ENCODE results near the gene THRAP3. TPM values are rescaled to one million over a fixed set of nuclear protein-coding genes. Genes with fewer than 3 reads are reported as not detected.
"Not testable (repeated sequence)": the region's sequence is repeated elsewhere in the genome, so short reads cannot be mapped to it uniquely, and the experiment has no call there.

THRAP3 gene
- total RNA-seq, 2 donors from 2014 or later = 108 to 110 TPM

DNA sequence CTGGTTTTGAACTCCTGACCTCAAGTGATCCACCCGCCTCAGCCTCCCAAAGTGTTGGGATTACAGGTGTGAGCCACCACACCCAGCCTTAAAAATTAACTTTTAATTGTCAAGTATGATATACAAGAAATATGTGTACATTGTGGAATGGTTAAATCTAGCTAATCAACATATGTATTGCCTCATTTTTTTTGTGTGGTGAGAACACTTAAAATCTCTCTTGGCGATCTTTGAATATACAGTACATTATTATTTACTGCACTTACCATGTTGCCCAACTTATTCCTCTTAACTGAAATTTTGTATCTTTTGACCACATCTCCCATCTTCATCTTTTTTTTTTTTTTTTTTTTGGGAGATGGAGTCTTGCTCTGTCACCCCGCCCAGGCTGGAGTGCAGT is 23.3 kb downstream of the THRAP3 start:
- peaks cover 66% of the 10 kb centered on the region for H3K4me1 Mint-ChIP-seq (ENCODE audit: low read depth)

DNA sequence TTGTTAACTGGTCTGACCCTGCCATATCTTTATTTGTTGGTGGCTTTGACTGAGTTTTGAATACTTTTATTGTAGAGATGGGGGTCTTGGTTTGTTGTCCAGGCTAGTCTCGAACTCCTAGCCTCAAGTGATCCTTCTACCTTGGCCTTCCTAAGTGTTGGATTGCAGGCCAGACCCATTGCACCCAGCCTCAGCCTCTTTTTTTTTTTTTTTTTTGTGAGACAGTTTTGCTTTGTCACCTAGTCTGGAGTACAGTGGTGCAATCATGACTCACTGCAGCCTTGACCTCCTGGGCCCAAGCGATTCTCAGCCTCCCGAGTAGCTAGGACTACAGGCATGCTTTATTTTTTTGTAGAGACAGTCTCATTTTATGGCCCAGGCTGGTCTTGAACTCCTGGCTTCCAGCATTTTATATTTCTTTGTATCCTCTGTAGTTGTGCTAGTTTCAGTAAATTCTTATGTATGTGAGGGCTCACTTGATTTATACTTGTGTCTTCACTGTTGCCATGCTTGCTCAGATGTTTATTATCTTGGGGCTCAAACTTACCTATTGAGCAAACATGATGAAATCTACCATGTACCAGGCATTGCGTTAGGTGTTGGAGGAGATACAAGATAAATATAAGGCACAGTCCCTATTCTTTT is 24.1 kb downstream of the THRAP3 start:
- ATAC-seq (replicated peaks in 1 of 2) = peak in 1 of 2 donors; percentile 35
- H3K4me3 Mint-ChIP-seq = no peak overlapping the region
- H3K27me3 Mint-ChIP-seq (ENCODE audit: low read depth) = no peaks in the 10 kb centered on the region
- peaks cover 0 to 3% of the 10 kb centered on the region in 2 donors for H3K9me3 Mint-ChIP-seq
- H3K36me3 Mint-ChIP-seq (ENCODE audit: insufficient read depth in 2 of 2) = peaks cover 4 to 23% of the 10 kb centered on the region in 2 donors
- no peak for DNase-seq
- H3K27ac Mint-ChIP-seq = peak overlapping the region; percentile 86
- peaks cover 63% of the 10 kb centered on the region for H3K4me1 Mint-ChIP-seq (ENCODE audit: low read depth)

More for the DNA sequence above, 23.3 kb downstream of the THRAP3 start:
- H3K4me3 Mint-ChIP-seq = no peak overlapping the region
- no peak overlapping the region for H3K27ac Mint-ChIP-seq
- H3K9me3 Mint-ChIP-seq = peaks cover 0 to 3% of the 10 kb centered on the region in 2 donors
- DNase-seq = no peak
- H3K36me3 Mint-ChIP-seq (ENCODE audit: insufficient read depth in 2 of 2) = peaks cover 4 to 23% of the 10 kb centered on the region in 2 donors
- no peak for ATAC-seq (replicated peaks in 1 of 2)
- no peaks in the 10 kb centered on the region for H3K27me3 Mint-ChIP-seq (ENCODE audit: low read depth)

DNA sequence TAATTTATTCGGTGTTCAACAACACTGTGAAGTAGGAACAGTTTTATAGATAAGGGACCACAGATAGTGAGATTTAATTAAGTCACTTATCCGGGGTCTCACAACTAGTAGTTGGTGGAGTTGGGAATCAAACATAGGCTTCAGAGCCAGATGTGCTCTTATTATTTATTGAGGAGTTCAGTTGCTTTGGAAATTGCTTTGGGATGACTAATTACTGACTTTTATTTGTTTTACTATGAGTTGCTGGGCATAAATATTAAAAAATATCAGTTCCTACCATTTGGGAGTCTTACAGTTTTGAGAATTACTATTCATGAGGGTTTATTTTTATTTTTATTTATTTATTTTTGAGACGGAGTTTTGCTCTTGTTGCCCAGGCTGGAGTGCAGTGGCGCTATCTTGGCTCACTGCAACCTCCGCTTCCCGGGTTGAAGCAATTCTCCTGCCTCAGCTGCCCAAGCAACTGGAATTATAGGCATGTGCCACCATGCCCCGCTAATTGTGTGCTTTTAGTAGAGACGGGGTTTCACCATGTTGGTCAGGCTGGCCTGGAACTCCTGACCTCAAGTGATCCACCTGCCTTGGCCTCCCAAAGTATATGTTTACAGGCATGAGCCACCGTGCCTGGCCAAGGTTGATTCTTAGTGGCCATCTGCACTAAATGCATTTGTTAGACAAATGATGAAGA is 27.7 kb downstream of the THRAP3 start:
- no peak overlapping the region for H3K27ac Mint-ChIP-seq
- H3K36me3 Mint-ChIP-seq (ENCODE audit: insufficient read depth in 2 of 2) = peaks cover 2 to 24% of the 10 kb centered on the region in 2 donors
- no peak overlapping the region for H3K4me3 Mint-ChIP-seq
- no peaks in the 10 kb centered on the region for H3K27me3 Mint-ChIP-seq (ENCODE audit: low read depth)
- DNase-seq (no peak), ATAC-seq (replicated peaks in 1 of 2) (no peak)
- H3K4me1 Mint-ChIP-seq (ENCODE audit: low read depth) = peaks cover 57% of the 10 kb centered on the region
- H3K9me3 Mint-ChIP-seq = peaks cover 0 to 3% of the 10 kb centered on the region in 2 donors

DNA sequence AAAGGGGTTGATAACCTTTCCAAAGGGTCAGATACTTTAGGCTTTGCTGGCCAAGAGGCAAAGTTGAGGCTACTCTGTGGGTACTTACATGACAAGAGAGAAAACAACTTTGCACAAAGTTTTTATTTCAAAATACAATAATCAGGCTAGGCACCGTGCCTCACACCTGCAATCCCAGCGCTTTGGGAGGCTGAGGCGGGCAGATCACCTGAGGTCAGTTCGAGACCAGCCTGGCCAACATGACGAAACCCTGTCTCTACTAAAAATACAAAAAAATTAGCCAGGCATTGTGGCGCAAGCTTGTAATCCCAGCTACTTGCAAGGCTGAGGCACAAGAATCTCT is 28.2 kb downstream of the THRAP3 start:
- not testable (repeated sequence) for H3K27ac Mint-ChIP-seq; H3K9me3 Mint-ChIP-seq; DNase-seq; ATAC-seq (replicated peaks in 1 of 2); H3K4me3 Mint-ChIP-seq; H3K27me3 Mint-ChIP-seq (ENCODE audit: low read depth)
- peaks cover 61% of the 10 kb centered on the region for H3K4me1 Mint-ChIP-seq (ENCODE audit: low read depth)
- H3K36me3 Mint-ChIP-seq (ENCODE audit: insufficient read depth in 2 of 2) = peaks cover 2 to 29% of the 10 kb centered on the region in 2 donors

DNA sequence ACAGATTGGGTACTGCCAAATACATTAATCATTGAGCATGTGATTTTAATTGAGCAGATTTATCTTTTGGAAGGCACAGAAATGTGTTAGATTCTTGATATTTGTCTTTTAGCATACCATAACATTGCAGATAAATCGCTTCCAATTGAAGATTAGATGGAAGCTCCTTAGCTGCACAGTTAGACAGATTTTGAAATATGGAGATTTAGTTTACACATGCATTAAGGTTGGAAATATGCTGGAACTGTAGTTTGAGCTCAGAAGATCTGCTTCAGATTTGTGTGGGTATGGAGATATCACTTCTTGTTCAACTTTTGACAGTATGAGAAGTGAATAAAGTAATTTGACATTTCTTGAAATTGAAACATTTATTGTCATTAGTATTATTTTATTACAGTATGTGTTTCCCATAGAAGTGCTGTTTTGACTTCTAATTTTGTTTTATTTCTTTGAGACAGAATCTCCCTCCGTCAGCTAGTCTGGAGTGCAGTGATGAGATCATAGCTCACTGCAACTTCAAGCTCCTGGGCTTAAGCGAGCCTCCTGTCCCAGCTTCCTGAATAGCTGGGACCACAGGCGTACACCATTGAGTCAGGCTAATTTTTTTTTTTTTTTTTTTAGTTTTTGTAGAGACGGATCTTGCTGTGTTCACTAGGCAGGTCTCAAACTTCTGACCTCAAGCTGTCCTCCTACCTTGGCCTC is 29.1 kb downstream of the THRAP3 start:
- DNase-seq = no peak
- no peaks in the 10 kb centered on the region for H3K27me3 Mint-ChIP-seq (ENCODE audit: low read depth)
- H3K36me3 Mint-ChIP-seq (ENCODE audit: insufficient read depth in 2 of 2) = peaks cover 2 to 26% of the 10 kb centered on the region in 2 donors
- H3K9me3 Mint-ChIP-seq = peaks cover 0 to 3% of the 10 kb centered on the region in 2 donors
- no peak for ATAC-seq (replicated peaks in 1 of 2)
- no peak overlapping the region for H3K4me3 Mint-ChIP-seq
- H3K4me1 Mint-ChIP-seq (ENCODE audit: low read depth) = peaks cover 59% of the 10 kb centered on the region
- peak overlapping the region; percentile 42 for H3K27ac Mint-ChIP-seq

DNA sequence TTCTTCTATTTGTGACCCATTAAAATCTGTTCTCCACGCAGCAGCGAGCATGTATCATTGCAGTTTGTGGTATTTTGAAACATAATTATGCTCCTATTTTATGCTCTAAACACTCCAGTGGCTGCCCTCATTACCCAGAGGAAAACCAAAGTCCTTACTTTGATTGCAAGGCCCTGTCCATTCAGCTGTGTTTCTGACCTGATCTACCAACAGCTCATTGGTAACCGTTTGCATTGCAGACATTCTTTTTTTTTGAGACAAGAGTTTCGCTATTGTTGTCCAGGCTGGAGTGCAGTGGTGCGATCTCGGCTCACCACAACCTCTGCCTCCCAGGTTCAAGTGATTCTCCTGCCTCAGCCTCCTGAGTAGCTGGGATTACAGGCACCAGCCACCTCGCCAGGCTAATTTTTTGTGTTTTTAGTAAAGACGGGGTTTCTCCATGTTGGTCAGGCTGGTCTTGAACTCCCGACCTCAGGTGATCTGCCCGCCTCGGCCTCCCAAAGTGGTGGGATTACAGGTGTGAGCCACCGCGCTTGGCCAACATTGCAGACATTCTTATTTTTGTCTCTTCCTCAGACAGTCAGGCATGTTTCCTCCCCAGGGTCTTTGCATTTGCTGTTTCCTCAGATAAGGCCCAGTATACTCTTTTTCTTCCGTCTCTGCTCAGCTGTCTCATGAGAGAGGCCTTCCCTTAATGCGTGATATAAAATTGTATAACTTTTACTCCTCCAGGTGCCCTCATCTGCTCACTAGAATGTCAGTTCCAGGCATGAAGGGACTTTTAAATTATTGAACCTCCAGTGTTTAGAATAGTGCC is 32.5 kb downstream of the THRAP3 start:
- Mint-ChIP-seq H3K27ac (peak overlapping the region; percentile 95), H3K27me3 (ENCODE audit: low read depth) (no peaks in the 10 kb centered on the region), H3K4me1 (ENCODE audit: low read depth) (peaks cover 27% of the 10 kb centered on the region)

DNA sequence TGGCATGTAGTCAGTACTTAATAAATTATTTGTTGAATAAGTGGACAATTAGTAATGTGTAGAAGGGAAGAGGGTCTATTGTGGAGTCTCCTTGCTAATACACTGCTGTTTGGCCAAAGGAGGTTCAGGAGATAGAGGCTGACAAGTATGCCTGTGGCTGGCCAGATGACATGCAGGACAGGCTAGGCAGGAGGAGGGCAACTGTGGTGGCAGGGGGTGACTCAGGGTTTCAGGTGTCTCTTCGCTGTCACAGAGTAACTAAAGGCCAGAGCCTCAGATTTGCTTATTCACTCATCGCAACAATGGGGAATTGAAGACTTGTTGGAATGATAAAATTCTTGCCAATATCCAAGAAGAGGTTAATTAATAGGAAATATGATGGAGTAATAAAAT is 33.1 kb downstream of the THRAP3 start:
- H3K9me3 Mint-ChIP-seq = no peaks in the 10 kb centered on the region
- DNase-seq = peak; percentile 9 to 10
- peak overlapping the region in 1 of 2 donors; percentile 9 for H3K4me3 Mint-ChIP-seq
- H3K36me3 Mint-ChIP-seq (ENCODE audit: insufficient read depth in 2 of 2) = peaks cover 0 to 22% of the 10 kb centered on the region in 2 donors
- H3K27me3 Mint-ChIP-seq (ENCODE audit: low read depth) = no peaks in the 10 kb centered on the region
- ATAC-seq (replicated peaks in 1 of 2) = peak; percentile 62 to 66
- peak overlapping the region; percentile 95 for H3K27ac Mint-ChIP-seq
- peaks cover 26% of the 10 kb centered on the region for H3K4me1 Mint-ChIP-seq (ENCODE audit: low read depth)

More for the DNA sequence above, 32.5 kb downstream of the THRAP3 start:
- H3K4me3 Mint-ChIP-seq = peak overlapping the region in 1 of 2 donors; percentile 9
- DNase-seq = no peak
- peaks cover 0 to 20% of the 10 kb centered on the region in 2 donors for H3K36me3 Mint-ChIP-seq (ENCODE audit: insufficient read depth in 2 of 2)
- no peak for ATAC-seq (replicated peaks in 1 of 2)
- no peaks in the 10 kb centered on the region for H3K9me3 Mint-ChIP-seq

DNA sequence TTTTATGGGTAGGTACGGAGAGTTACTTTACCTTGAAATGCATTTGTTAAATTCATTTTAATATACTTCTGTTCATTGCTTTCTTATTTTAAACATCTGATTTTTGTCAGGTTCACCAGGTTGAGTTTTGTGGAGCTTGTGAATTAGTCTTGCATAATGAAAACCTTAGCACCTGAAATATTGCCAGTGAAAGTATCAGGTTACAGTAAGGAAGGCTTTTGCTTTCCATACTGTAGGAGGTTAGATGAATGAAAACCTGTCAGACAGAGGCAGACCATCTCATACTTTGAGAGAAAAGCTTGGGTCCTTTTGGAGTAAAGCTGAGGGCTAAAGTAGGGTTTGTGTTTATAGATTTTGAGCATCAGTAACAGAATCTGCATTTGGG is 34.7 kb downstream of the THRAP3 start:
- Mint-ChIP-seq H3K27me3 (ENCODE audit: low read depth) (no peaks in the 10 kb centered on the region), H3K4me1 (ENCODE audit: low read depth) (peaks cover 18% of the 10 kb centered on the region), H3K36me3 (ENCODE audit: insufficient read depth in 2 of 2) (peaks cover 0 to 26% of the 10 kb centered on the region in 2 donors), H3K4me3 (no peak overlapping the region), H3K27ac (peak overlapping the region; percentile 10), H3K9me3 (no peaks in the 10 kb centered on the region)
- ATAC-seq (replicated peaks in 1 of 2) (no peak), DNase-seq (no peak)

DNA sequence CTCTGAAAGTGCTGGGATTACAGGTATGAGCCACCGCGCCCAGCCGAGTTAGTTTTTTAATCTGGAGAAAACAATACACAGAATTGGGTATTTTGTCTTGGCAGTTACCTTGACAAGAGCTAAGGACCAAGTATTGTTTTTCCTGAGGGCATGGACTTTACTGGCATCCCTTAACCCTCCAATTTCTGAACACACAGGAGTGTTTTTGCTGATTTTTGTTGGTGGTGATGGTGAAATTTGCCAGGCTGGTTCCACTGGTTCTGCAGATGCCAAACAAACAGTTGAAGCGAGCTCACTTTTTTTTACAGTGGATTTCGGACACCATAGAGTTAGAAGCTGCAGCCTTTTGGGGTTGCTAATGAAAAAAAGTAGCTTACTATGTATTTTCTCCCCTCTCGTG is 44.7 kb downstream of the THRAP3 start:
- no peak for ATAC-seq (replicated peaks in 1 of 2)
- H3K27ac Mint-ChIP-seq = no peak overlapping the region

DNA sequence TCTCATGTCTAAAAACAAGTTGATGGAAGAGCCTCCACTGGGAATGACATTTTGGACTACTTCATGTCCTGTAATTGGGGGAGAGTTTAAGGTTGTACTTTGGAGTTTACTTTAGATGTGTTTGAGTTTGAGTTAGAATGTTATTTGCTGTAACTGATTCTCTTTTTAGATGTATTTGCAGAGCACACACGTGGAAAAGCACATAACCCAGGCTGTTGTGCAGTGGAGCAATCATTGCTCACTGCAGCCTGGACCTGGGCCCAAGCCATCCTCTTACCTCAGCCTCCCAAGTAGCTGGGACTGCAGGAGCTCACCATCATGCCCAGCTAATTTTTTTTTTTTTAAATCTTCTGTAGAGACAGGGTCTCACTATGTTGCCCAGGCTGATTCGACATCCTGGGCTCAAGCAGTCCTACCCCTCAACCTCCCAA is 45.2 kb downstream of the THRAP3 start:
- no peak for ATAC-seq (replicated peaks in 1 of 2)
- Mint-ChIP-seq H3K4me3 (no peak overlapping the region), H3K27me3 (ENCODE audit: low read depth) (no peaks in the 10 kb centered on the region), H3K36me3 (ENCODE audit: insufficient read depth in 2 of 2) (peaks cover 2 to 24% of the 10 kb centered on the region in 2 donors), H3K27ac (no peak overlapping the region), H3K4me1 (ENCODE audit: low read depth) (peaks cover 12% of the 10 kb centered on the region), H3K9me3 (no peaks in the 10 kb centered on the region)
- DNase-seq = no peak

More for the DNA sequence above, 44.7 kb downstream of the THRAP3 start:
- Mint-ChIP-seq H3K36me3 (ENCODE audit: insufficient read depth in 2 of 2) (peaks cover 2 to 19% of the 10 kb centered on the region in 2 donors), H3K4me3 (no peak overlapping the region), H3K4me1 (ENCODE audit: low read depth) (peaks cover 16% of the 10 kb centered on the region), H3K9me3 (no peaks in the 10 kb centered on the region), H3K27me3 (ENCODE audit: low read depth) (no peaks in the 10 kb centered on the region)
- no peak for DNase-seq

DNA sequence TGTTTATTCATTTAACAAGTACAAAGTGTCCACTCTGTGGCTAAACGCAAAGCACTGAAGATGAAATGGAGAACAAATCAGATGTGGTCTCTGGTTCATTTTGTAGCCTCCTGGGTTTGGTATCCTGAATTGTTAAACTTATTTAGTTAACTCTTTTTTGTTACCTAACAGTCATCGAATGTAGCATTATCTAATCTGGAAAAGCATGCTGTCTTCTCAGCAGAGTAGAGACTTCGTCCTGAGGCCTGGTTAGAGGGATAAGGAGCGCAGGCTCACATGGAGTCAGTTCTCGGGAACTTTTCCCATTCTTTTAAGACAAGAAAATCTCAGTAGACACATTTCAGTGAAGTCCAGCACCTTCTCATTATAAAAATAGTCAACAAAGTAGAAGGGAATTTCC is 48.8 kb downstream of the THRAP3 start:
- Mint-ChIP-seq H3K27ac (peak overlapping the region; percentile 90), H3K9me3 (no peaks in the 10 kb centered on the region), H3K4me3 (no peak overlapping the region), H3K4me1 (ENCODE audit: low read depth) (peaks cover 4% of the 10 kb centered on the region), H3K36me3 (ENCODE audit: insufficient read depth in 2 of 2) (peaks cover 2 to 27% of the 10 kb centered on the region in 2 donors), H3K27me3 (ENCODE audit: low read depth) (no peaks in the 10 kb centered on the region)
- ATAC-seq (replicated peaks in 1 of 2) = no peak
- no peak for DNase-seq

DNA sequence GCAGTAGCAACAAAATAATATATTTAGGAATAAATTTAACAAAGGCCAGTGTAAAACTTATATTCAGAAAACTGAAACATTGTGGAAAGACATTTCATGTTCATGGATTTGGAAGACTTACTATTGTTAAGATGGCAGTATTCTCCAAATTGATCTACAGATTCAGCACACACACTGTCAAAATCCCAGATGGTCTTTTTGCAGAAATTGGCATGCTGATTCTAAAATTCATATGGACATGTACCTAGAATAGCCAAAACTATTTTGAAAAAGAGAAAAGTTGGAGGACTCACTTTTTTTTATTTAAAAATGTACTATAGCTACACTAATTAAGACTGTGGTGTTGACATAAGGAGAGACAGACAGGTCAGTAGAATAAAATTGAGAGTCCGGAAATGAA is 50.0 kb downstream of the THRAP3 start:
- Mint-ChIP-seq H3K4me1 (ENCODE audit: low read depth) (peaks cover 8% of the 10 kb centered on the region), H3K9me3 (no peaks in the 10 kb centered on the region), H3K4me3 (no peak overlapping the region), H3K27ac (peak overlapping the region; percentile 60), H3K27me3 (ENCODE audit: low read depth) (no peaks in the 10 kb centered on the region), H3K36me3 (ENCODE audit: insufficient read depth in 2 of 2) (peaks cover 2 to 25% of the 10 kb centered on the region in 2 donors)
- DNase-seq = no peak
- no peak for ATAC-seq (replicated peaks in 1 of 2)

Measured in activated T-cell treated with anti-CD3 and anti-CD28 coated beads, Interleukin-2, amount 50 U/mL, for 72 hours (primary cell).